ENCODE data around the gene FHOD1. TPM values are rescaled to one million over a fixed set of nuclear protein-coding genes. Genes with fewer than 3 reads are reported as not detected.

The FHOD1 gene
- polyA plus RNA-seq, 1 of the 3 experiments (the other 2 are of a cell fraction): 70.9 TPM

GRCh38 chr16:67264866-67265265, 17.6 kb upstream of the FHOD1 start:
- Histone ChIP-seq H3K27me3 (ENCODE audit: insufficient read depth) (no peaks in the 10 kb centered on the region), H3K4me3 (ENCODE audit: low read depth in 2 of 2, low read length in 1 of 2) (no peak overlapping the region)
- CTCF ChIA-PET: interaction anchor here (1.3 to 2.2 kb wide), 5 partner anchors 14 to 110 kb away, joined by 3 to 12 read pairs (median 4); partner anchors contain the start of genes FHOD1 and PLEKHG4

More at GRCh38 chr16:67264866-67265265, 17.6 kb upstream of the FHOD1 start:
- H3K4me1 ChIP-seq (ENCODE audit: control insufficient read depth in 1 of 2, insufficient read depth in 2 of 2, low read depth in 1 of 2, low read length in 1 of 2): peaks cover 7 to 8% of the 10 kb centered on the region in 2 experiments; a peak in 2 of 4 replicates
- DNase-seq: no peak
- H3F3A ChIP-seq (replicated peaks; ENCODE audit: insufficient read depth): peaks cover 21% of the 10 kb centered on the region
- WGBS (ENCODE audit: low lambda C conversion rate): 97% methylated on average over 5 of the region's 5 CpGs
- no peaks in the 10 kb centered on the region for H3K79me2 ChIP-seq (ENCODE audit: insufficient read depth)
- POLR2A ChIA-PET: interaction anchor here (1.1 kb wide), 1 partner anchor 8 kb away, joined by 3 read pairs; no protein-coding TSS in a partner anchor
- no peak overlapping the region for H3K27ac ChIP-seq (ENCODE audit: low read depth in 2 of 2, low read length in 1 of 2)
- H3K9me2 ChIP-seq: no peaks in the 10 kb centered on the region
- H4K20me1 ChIP-seq (ENCODE audit: insufficient read depth): no peaks in the 10 kb centered on the region
- no peak overlapping the region for H2AFZ ChIP-seq (ENCODE audit: low read depth)
- H3K36me3 ChIP-seq (replicated peaks in 1 of 2; ENCODE audit: control insufficient read depth in 1 of 2, insufficient read depth in 2 of 2, low read length in 1 of 2): no peaks in the 10 kb centered on the region
- no peak overlapping the region for H3K4me2 ChIP-seq
- H3K9me3 ChIP-seq: no peaks in the 10 kb centered on the region
- no peak for TF ChIP-seq NRF1 (IDR thresholded peaks at IDR 0.05; ENCODE audit: low read depth, low read length)
- TF ChIP-seq POLR2AphosphoS5 (IDR thresholded peaks at IDR 0.05; ENCODE audit: low read depth, low read length): no peak
- TF ChIP-seq NFIC (IDR thresholded peaks at IDR 0.05; ENCODE audit: borderline replicate concordance): no peak
- TF ChIP-seq TCF12 (IDR thresholded peaks at IDR 0.05): no peak
- no peak for TF ChIP-seq IRF3 (IDR thresholded peaks at IDR 0.05; ENCODE audit: low read depth, low read length)
- TF ChIP-seq CHD2 (IDR thresholded peaks at IDR 0.05; ENCODE audit: low read length, partially characterized antibody): no peak
- no peak for TF ChIP-seq SIN3A (IDR thresholded peaks at IDR 0.05; ENCODE audit: borderline replicate concordance, low read depth, low read length)
- TF ChIP-seq FOXM1 (IDR thresholded peaks at IDR 0.05; ENCODE audit: low read depth): no peak
- TF ChIP-seq ZBTB33 (IDR thresholded peaks at IDR 0.05; ENCODE audit: borderline replicate concordance, low read depth): no peak
- TF ChIP-seq TEAD4 (IDR thresholded peaks at IDR 0.05; ENCODE audit: borderline replicate concordance, insufficient read depth): no peak
- no peak for TF ChIP-seq EZH2phosphoT487 (IDR thresholded peaks at IDR 0.05; ENCODE audit: borderline replicate concordance, low read depth)
- no peak for TF ChIP-seq CTCF (IDR thresholded peaks at IDR 0.05)
- TF ChIP-seq MEF2A (IDR thresholded peaks at IDR 0.05; ENCODE audit: borderline replicate concordance, low read depth): no peak
- TF ChIP-seq PBX3 (IDR thresholded peaks at IDR 0.05): no peak
- no peak for TF ChIP-seq MXI1 (IDR thresholded peaks at IDR 0.05; ENCODE audit: low read depth, low read length)
- no peak overlapping the region for H3K9ac ChIP-seq
